Lung (tissue), 12 donors: ENCODE data around the gene EPB41. TPM values are rescaled to one million over a fixed set of nuclear protein-coding genes. Genes with fewer than 3 reads are reported as not detected.

ENCODE experiments used
- ATAC-seq: fragments of 200-7000 bp; cut with Tn5 transposase; one replicate; pipeline ENCODE4 v1.9.1; 2020; ENCODE audit warnings: moderate number of reproducible peaks; ENCODE audit not compliant: insufficient read depth, low FRiP score
- DNase-seq, 3 donors: peaks; one replicate each; pipeline ENCODE4 v3.0.0-alpha.2; 2013 to 2017
- H3K27ac ChIP-seq, 2 donors: one replicate each; pipeline ENCODE4 v1.5.1; 2013; ENCODE audit warnings: mild to moderate bottlenecking in 2 of 2, moderate library complexity in 2 of 2, control low read depth in 1 of 2, inconsistent platforms in 1 of 2, low read depth in 1 of 2, low read length in 1 of 2
- H3K27me3 ChIP-seq, 3 donors: one replicate each; pipeline ENCODE4 v1.5.1; 2013; ENCODE audit warnings: low read length in 2 of 3; ENCODE audit not compliant: control insufficient read depth in 3 of 3, insufficient read depth in 3 of 3
- H3K36me3 ChIP-seq, 4 donors: one replicate each; pipeline ENCODE4 v1.5.1; 2013; ENCODE audit warnings: low read length in 4 of 4, mild to moderate bottlenecking in 1 of 4, moderate library complexity in 1 of 4; ENCODE audit not compliant: control insufficient read depth in 4 of 4, insufficient read depth in 4 of 4
- H3K4me1 ChIP-seq, 5 donors: one replicate each; pipeline ENCODE4 v1.5.1; 2013; ENCODE audit warnings: low read length in 5 of 5, mild to moderate bottlenecking in 2 of 5, moderate library complexity in 1 of 5; ENCODE audit not compliant: control insufficient read depth in 5 of 5, insufficient read depth in 5 of 5
- H3K4me3 ChIP-seq: one replicate; pipeline ENCODE4 v1.5.1; 2013; ENCODE audit warnings: mild to moderate bottlenecking, control low read depth, moderate library complexity
- H3K9ac ChIP-seq, 2 donors: one replicate each; pipeline ENCODE4 v1.5.1; 2013; ENCODE audit warnings: low read length in 2 of 2, control low read depth in 1 of 2; ENCODE audit not compliant: insufficient read depth in 1 of 2
- H3K9me3 ChIP-seq, 4 donors: one replicate each; pipeline ENCODE4 v1.5.1; 2013; ENCODE audit warnings: low read length in 3 of 4, mild to moderate bottlenecking in 1 of 4, moderate library complexity in 1 of 4; ENCODE audit not compliant: control insufficient read depth in 4 of 4, insufficient read depth in 3 of 4
- CTCF ChIP-seq: IDR thresholded peaks from 2 replicates; pipeline ENCODE4 v1.5.1; 2012; ENCODE audit warnings: mild to moderate bottlenecking; ENCODE audit errors: control extremely low read depth, extremely low read depth
- WGBS, 2 donors: extraction: QIAGEN DNeasy Blood & Tissue Kit; methylation state at CpG; one replicate each; pipeline ENCODE4 v1.1.7; 2013; 5-methylcytosine and 5-hydroxymethylcytosine counted together
- polyA plus RNA-seq, 2 donors: library from polyadenylated mRNA; stranded (reverse); fragments of 200-250 nt; gene quantifications; one replicate each; pipeline ENCODE4 v1.2.1, GENCODE V29; 2013
- total RNA-seq, 2 donors: library from RNA; depleted of rRNA in 1 of 2; stranded (reverse); fragments of >200 nt in 1 of 2; gene quantifications; one replicate each; pipeline ENCODE4 v1.2.1, GENCODE V29; 2014 to 2021
- donor health status: control.
- donor health status: control.
- donor health status: Bipolar disorder and iron deficiency.
- donor health status: healthy.
- donor health status: DM: yes; HTN: yes; CAD: no.

The EPB41 gene
- total and polyA plus RNA-seq, 4 donors, result 10.4 to 69.0 (median 33.3) TPM

- H3K9ac ChIP-seq, result no peak overlapping the region
- 92 to 97% methylated on average over 2 of the region's 2 CpGs for WGBS, 2 donors
- ATAC-seq, result no peak
- no peak overlapping the region for H3K4me3 ChIP-seq
- no peak for TF ChIP-seq CTCF
- no peaks in the 10 kb centered on the region for H3K36me3 ChIP-seq
- DNase-seq, result no peak
- H3K4me1 ChIP-seq, result peaks cover 0 to 7% (median 3%) of the 10 kb centered on the region in 5 donors
- no peaks in the 10 kb centered on the region for H3K27me3 ChIP-seq
- H3K9me3 ChIP-seq, result no peaks in the 10 kb centered on the region
- no peak overlapping the region for H3K27ac ChIP-seq
These were observed 18.9 kb downstream of the EPB41 start for GRCh38 chr1:28933277-28933676.

GRCh38 chr1:28933918-28934317 lies 19.5 kb downstream of the EPB41 start:
- no peak overlapping the region for H3K27ac ChIP-seq
- no peak for ATAC-seq
- peaks cover 0 to under 1% (median 0%) of the 10 kb centered on the region in 5 donors for H3K4me1 ChIP-seq
- no peak overlapping the region for H3K4me3 ChIP-seq
- H3K27me3 ChIP-seq, result no peaks in the 10 kb centered on the region
- no peak overlapping the region for H3K9ac ChIP-seq
- TF ChIP-seq CTCF, result no peak
- H3K36me3 ChIP-seq, result no peaks in the 10 kb centered on the region
- H3K9me3 ChIP-seq, result no peaks in the 10 kb centered on the region
- no peak for DNase-seq

GRCh38 chr1:28934676-28935075 lies 20.3 kb downstream of the EPB41 start:
- no peaks in the 10 kb centered on the region for H3K4me1 ChIP-seq
- H3K27ac ChIP-seq, result no peak overlapping the region
- 97 to 98% methylated on average over 5 of the region's 5 CpGs for WGBS, 2 donors
- H3K9me3 ChIP-seq, result no peaks in the 10 kb centered on the region
- H3K36me3 ChIP-seq, result no peaks in the 10 kb centered on the region
- no peak for TF ChIP-seq CTCF
- H3K4me3 ChIP-seq, result no peak overlapping the region
- H3K27me3 ChIP-seq, result no peaks in the 10 kb centered on the region
- no peak for ATAC-seq
- no peak overlapping the region for H3K9ac ChIP-seq
- no peak for DNase-seq

- no peak for ATAC-seq
- WGBS, 2 donors, result 89 to 93% methylated on average over 5 of the region's 5 CpGs
- no peak for TF ChIP-seq CTCF
These were observed 20.9 kb downstream of the EPB41 start for GRCh38 chr1:28935293-28935692.

More at GRCh38 chr1:28935293-28935692, 20.9 kb downstream of the EPB41 start:
- Histone ChIP-seq H3K36me3 (no peaks in the 10 kb centered on the region), H3K4me3 (no peak overlapping the region), H3K9ac (no peak overlapping the region), H3K4me1 (peaks cover 0 to 2% (median 0%) of the 10 kb centered on the region in 5 donors), H3K27ac (no peak overlapping the region), H3K9me3 (no peaks in the 10 kb centered on the region), H3K27me3 (no peaks in the 10 kb centered on the region)
- no peak for DNase-seq
